Stimulated activated CD8-positive, alpha-beta memory T cell treated with anti-CD3 and anti-CD28 coated beads, Interleukin-12 subunit alpha, Interleukin-12 subunit beta, amount 100 ng/mL, for 1 hour (primary cell): ENCODE measurements around the gene SMURF1.
A peak's percentile ranks its signal among the peaks of the same experiment; 100 is the strongest.
"Not testable (repeated sequence)": the region's sequence is repeated elsewhere in the genome, so short reads cannot be mapped to it uniquely, and the experiment has no call there.

ENCODE experiments used
- DNase-seq: peaks from one replicate; pipeline ENCODE4 v3.0.0-alpha.2; 2020; ENCODE audit warnings: low read depth

SMURF1 gene

GRCh38 chr7:99143853-99144672 lies at the start of gene SMURF1:
SMURF1 (minus strand) TSS chr7:99144108; CDS start chr7:99143780, 328 bp downstream.
- DNase-seq = peak; percentile 35

DNA sequence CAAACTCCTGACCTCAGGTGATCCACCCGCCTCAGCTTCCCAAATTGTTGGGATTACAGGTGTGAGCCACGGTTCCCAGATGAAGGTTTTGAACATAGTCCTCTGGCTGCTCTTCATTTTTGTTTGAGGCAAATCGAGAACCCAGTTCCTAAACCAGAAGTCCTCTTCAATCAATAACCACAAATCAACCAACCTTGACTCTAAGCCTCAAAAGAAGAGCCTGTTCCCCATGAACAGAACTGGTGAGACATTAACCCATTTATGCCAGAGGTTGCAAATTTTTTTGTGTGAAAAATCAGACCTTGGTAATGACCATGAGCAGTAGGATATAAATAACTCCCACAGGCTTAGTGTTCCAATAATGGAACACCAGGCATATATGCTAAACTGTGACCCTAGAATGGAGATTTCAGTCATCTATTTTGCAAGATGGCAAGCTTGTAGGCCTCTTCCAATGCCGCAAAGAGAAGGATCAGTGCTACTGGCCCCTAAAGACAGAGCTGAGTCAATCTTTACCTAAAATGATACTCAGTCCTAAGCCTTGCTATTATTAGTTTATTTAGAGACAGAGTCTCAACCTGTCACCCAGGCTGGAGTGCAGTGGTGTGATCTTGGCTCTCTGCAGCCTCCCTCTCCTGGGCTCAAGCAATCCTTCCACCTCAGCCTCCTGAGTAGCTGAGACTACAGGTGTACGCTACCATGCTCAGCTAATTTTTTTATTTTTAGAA lies 48.1 kb upstream of the SMURF1 start:
- no peak for DNase-seq

DNA sequence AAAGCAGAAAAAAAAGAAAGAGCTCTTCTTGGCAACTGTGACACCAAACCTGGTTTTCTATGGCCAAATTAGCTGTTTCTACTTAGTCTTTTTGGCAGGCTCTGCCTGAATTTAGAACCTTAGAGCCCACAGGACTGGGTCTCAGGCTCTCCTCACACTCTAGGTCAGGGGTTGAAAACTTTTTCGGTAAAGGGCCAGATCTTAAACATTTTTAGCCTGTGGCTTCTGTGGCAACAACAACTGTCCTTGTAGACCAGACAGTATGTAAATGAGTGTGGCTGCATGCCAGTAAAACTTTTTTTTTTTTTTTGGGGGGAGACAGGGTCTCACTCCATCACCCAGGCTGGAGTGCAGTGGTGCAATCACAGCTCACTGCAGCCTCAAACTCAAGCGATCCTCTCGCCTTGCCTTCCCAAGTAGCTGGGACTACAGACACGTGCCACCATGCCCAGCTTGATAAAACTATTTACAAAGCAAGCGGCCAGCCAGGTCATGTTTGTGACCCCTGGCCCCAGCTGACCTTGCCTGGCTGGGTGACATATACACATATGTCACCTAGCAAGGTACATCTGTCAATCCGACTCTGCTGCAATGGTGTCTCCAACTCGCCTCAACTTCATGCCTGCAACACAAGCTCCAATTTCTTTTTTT lies 46.6 kb upstream of the SMURF1 start:
- DNase-seq = no peak

GRCh38 chr7:99189222-99189621 lies 45.3 kb upstream of the SMURF1 start:
- DNase-seq = no peak

GRCh38 chr7:99188221-99188620 lies 44.3 kb upstream of the SMURF1 start:
- DNase-seq = no peak

DNA sequence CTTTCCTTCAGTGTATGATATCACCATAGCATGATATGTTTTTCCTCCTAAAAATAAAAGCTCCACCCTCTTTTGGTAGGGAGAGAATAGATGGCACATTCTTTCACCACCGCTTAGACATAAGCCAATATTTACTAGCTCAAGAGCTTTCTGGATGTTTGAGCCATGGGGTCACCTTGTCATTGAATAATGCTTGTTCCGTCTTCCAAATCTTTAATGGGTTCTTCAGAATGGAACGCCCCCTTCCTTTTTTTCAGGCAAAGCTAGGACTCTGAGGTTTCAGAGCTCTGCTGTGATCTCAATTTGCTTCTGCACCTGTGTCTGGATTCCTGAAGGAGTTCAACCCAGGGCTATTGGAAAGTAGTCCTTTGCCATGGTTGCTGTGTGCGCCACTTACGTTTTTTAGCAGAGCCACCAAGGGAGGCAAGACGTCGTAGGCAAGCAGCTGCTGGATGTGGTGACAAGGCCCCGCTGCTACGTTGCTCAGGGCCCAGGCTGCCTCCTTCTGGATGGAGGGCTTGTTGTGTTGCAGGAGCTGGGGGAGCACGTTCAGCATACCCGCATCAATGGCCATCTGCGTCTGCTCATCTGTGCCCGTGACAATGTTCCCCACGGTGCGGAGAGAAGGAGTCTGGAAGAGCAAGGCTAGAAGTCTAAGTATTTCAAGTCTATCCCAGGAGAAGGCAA lies 40.8 kb upstream of the SMURF1 start:
- no peak for DNase-seq

- no peak for DNase-seq
Measured at GRCh38 chr7:99180067-99180650, 36.3 kb upstream of the SMURF1 start.

DNA sequence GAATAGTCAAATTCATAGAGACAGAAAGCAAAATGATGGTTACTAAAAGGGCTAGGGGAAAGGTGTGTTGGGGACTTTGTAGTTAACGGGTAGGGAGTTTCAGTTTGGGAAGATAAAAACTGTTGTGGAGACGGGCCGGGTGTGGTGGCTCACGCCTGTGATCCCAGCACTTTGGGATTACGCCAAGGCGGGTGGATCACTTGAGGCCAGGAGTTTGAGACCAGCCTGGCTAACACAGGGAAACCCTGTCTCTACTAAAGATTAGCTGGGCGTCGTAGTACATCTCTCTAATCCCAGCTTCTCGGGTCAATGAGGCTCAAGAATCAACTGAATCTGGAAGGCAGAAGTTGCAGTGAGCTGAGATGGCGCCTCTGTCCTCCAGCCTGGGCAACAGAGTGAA lies 33.3 kb upstream of the SMURF1 start:
- no peak for DNase-seq

DNA sequence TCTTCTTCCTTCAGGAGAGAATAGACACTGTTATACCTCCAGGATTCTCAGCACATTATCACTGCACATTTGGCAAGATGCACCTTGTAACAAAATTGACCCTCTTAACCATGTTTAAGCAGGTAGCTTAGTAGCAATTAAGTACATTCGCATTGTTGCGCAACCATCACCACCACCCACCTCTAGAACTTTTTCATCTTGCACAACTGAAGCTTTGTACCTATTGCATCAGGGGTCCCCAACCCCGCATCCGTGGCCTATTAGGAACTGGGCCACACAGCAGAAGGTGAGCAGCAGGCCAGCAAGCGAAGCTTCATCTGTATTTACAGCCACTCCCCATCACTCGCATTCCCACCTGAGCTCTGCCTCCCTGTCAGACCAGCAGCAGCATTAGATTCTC lies 29.9 kb upstream of the SMURF1 start:
- no peak for DNase-seq

DNA sequence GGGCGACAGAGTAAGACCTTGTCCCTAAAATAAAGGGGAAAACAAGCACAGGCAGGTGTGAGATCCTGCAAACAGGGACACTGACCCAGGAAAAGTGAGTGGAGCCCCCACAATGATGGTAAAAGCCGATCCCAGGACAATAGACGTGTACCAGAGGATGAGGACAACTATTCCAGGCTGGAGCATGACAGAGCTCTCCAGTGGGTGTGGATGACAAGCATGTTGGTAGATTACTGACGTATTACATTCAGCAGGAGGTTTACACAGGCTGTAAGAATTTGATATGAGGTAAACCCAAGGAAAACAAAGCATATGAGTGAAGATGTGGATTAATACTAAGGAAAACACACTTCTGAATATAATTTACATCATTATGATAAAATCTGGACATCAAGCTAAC lies 27.8 kb upstream of the SMURF1 start:
- no peak for DNase-seq

- DNase-seq = no peak
Measured at GRCh38 chr7:99170730-99171074, 26.8 kb upstream of the SMURF1 start.

- DNase-seq = no peak
Measured at GRCh38 chr7:99170065-99170729, 26.3 kb upstream of the SMURF1 start.

DNA sequence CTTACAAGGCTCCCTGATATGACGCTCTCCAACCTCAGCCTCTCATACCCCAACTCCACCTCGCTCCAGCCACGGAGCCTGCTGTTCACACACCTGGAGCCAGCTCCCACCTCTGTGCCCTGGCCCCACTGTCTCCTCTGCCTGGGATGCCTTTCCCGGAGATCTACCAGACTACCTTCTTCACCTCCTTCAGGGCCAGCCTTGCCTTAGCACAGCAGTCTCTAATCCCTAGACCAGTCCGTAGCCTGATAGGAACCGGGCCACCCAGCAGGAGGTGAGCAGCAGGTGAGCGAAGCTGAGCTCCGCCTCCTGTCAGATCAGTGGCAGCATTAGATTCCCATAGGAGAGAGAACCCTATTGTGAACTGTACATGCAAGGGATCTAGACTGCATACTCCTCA lies 23.2 kb upstream of the SMURF1 start:
- DNase-seq = no peak

GRCh38 chr7:99165816-99166215 lies 21.9 kb upstream of the SMURF1 start:
- no peak for DNase-seq

GRCh38 chr7:99163669-99164068 lies 19.8 kb upstream of the SMURF1 start:
- DNase-seq = not testable (repeated sequence)

DNA sequence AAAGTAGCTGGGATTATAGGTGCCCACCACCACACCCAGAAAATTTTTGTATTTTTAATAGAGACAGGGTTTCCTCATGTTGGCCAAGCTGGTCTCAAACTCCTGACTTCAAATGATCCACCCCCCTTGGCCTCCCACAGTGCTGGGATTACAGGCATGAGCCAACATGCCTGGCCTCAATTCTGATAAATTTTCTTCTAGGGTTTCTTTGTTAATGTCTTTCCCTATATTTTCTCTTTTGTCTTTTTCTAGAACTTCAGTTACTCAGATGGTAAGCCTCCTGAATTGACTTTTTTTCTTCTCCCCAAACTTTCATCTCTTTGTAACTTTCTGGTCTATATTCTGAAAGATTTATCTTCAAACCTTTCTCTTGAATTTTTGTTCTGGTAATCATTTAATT lies 12.7 kb upstream of the SMURF1 start:
- no peak for DNase-seq

DNA sequence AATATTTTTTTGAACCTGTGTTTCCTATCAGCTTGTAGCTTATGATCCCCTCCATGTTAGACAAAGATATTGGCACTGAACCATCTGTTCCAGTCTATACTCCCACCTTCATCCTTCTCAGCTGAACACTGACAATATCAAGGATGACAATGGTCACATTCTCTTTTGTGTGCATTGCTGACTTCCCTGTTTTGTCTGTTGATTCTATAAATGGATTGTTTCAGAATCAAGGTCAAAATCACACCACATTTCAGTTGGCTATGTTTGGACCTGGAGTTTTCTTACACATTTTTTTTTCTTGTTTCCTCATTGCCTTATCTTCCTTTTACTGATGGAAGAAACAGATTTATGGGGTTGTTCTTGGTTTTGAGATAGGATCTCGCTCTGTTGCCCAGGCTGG lies 11.3 kb upstream of the SMURF1 start:
- no peak for DNase-seq

GRCh38 chr7:99146979-99147378 lies 3.1 kb upstream of the SMURF1 start:
- no peak for DNase-seq

DNA sequence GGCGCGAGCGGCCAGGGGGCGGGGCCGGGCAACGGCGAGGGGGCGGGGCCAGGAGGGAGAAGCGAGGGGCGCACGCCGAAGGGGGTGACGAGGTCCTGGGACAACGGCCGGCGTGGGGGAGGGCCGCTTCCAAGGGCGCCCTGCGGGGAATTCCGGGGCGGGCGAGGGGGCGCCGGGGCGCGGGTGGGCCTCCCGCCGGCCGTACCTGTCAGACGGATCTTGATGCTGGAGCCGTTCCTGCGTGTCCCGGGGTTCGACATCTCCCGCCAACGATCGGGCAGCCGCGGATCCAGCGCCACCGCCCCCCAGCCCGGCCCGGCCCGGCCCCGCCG lies 421 bp downstream of the SMURF1 start:
- no peak for DNase-seq

DNA sequence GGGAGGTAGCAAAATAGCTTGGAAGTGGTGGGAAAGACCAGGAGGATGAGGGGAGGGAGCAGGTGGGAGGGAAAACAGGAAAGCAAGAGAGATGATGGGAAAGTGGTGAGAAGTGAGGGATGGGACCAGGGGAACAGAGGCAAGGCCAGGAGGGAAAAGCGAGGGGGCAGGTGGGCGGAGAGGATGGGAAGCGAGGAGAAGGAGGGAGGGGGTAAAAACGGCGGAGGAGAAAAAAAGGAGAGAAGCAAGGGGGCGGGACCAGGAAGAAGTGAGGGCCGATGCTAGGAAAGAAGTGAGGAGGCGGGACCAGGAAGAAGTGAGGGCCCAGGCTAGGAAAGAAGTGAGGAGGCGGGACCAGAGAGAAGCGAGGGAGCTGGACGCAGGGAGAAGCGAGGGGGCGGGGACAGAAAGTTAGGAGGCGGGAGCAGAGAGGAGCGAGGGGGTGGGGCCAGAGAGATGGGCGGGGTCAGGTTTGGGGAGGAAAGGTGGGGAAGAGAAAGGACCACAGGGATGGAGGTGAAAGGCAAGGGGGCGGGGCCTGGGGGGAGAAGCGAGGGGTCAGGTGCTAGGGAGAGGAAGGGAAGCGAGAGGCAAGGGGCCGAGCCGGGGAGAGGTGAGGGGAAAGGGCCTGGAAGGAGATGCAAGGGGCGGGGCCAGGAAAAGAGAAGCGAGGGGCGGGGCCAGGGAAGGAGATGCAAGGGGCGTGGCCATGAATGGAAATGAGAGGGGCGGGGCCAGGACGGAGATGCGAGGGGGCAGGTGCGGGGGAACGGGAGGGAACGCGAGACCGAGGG lies 984 bp downstream of the SMURF1 start:
- peak; percentile 80 for DNase-seq
